GM12874 (cell line): ENCODE data around the gene CEP112.

Experiments
- TF ChIP-seq, protein P1 (sequence below): IDR thresholded peaks from 2 replicates; pipeline ENCODE4 v1.5.1; 2011; ENCODE audit warnings: low read depth, mild to moderate bottlenecking, control low read depth, low read length, moderate library complexity; ENCODE audit not compliant: insufficient read depth

CEP112 gene

DNA sequence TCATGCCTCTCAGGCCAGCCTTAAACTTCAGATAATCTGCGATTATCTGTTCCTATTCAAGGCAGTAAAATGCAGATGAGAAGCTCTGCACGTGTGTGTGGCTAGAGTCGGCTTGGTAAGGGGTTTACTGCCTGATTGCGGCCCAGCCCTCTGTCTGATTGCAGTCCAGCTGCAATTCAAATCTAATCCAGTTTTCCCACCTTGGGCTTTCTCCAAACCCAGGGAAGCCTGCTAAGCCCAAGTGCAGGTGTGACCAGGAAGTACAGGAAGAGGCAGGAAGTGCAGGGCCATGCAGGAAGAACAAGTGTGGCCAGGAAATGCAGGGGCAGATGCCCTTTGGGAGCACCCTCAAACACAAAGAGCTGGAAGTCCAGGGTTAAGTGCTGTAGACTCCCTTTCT, 314.9 kb downstream of the CEP112 start:
- TF ChIP-seq, protein P1, sequence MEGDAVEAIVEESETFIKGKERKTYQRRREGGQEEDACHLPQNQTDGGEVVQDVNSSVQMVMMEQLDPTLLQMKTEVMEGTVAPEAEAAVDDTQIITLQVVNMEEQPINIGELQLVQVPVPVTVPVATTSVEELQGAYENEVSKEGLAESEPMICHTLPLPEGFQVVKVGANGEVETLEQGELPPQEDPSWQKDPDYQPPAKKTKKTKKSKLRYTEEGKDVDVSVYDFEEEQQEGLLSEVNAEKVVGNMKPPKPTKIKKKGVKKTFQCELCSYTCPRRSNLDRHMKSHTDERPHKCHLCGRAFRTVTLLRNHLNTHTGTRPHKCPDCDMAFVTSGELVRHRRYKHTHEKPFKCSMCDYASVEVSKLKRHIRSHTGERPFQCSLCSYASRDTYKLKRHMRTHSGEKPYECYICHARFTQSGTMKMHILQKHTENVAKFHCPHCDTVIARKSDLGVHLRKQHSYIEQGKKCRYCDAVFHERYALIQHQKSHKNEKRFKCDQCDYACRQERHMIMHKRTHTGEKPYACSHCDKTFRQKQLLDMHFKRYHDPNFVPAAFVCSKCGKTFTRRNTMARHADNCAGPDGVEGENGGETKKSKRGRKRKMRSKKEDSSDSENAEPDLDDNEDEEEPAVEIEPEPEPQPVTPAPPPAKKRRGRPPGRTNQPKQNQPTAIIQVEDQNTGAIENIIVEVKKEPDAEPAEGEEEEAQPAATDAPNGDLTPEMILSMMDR = no peak

DNA sequence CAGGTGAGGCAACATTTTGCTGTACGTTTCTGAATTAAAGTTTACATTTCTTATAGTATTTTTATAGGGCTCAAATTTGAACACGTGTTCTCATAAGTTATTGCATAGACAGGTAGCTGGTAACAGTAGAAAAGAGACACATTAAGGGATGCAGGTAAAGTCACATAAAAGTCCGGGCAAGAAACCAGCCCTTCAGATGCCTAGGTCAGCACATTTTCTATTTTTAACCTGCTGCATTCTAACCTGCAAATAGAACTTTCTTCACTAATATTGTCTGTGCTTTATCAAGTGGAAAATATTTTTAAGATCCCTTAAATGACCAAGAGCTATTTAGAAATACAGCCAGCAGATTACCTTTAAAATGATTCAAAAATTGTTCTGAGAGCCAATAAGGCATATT, 323.1 kb downstream of the CEP112 start:
- TF ChIP-seq, protein P1 = no peak

DNA sequence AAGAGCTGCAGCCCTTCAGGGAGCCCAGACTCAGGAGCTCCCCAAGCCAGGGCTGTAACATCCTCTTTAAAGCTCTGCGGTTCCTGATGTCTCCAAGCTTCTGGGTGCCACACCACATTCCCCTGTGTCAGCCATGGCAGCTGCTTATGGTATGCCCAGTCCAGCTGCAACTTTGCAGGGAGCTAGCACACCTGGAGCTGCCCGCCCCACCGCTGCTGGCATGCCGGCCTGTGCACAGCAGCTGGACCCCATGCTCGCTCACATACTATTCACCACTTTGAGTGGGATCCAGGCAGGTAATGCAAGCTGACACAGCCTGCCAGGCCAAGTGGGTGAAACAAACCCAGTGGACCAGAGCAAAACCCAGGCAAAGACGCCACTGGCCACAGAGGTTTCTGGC, 324.9 kb downstream of the CEP112 start:
- TF ChIP-seq, protein P1 = no peak

DNA sequence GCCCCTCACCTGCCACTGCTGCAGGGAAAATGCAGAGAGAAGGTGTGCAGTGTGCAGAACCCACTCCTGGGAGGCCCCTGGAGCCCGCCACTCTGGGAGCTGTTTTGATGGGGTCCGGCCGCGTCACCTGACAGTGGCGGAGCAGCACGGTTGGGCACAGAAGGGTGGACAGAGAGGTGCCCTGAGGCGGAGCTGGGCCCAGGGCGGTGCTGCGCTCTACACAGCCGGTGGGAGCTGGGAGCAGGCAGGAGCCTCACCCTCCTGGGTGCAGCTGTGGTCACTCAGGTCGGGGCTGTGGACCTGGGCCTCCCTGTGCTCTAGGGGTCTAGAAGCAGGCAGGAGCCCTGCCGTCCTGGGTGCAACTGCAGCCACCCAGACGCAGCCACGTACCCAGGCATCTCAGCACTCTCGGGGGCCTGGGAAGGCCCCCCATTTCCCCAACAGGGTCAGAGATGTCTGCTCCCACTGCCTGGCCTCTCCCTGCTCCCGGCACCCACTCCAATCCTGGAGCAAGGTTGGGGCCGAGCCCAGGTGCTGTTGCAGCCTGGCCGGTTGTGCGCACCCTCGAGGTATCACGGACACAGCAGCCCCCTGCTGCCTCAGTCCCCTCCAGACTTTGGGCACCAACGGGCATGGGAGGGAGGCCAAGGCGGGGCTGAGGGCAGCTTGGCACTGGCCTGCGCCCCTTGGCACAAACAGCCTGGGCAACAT, 326.1 kb downstream of the CEP112 start:
- TF ChIP-seq, protein P1 = no peak

DNA sequence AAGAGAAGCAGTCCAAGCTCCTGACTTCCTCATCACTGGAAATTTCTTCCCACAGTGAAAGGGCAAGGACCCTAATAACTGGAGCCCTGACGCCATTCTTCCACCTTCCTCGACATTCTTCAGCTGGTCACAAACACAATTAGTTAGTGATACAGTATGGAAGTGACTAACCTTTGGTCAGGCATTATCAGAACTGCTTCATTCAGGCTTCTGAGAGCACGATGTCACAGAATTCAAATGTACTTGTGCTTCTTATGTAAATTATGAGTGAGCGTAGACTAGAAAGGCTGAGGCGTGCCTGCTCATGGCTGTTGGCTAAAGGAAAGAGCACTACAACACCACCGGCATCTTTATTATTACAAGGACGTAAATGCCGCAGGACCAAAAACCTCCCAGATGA, 327.5 kb downstream of the CEP112 start:
- TF ChIP-seq, protein P1 = no peak

DNA sequence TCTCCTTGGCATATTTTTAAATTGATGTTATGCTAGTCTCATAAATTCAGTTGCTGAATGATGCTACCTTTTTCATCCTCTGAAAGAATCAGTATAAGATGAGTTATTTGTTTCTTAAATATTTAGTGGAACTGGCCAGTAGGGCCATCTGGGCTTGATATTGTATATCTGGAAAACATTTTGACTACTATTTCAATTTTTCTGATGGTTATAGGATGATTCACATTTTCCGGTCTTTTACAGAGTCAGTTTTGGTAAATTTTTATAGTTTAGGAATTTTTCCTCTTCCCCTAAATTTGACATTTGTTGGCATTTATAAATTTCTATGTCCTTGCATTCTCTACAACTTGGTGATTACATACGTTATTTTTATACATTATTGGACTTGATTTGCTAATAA, 334.2 kb downstream of the CEP112 start:
- TF ChIP-seq, protein P1 = no peak

DNA sequence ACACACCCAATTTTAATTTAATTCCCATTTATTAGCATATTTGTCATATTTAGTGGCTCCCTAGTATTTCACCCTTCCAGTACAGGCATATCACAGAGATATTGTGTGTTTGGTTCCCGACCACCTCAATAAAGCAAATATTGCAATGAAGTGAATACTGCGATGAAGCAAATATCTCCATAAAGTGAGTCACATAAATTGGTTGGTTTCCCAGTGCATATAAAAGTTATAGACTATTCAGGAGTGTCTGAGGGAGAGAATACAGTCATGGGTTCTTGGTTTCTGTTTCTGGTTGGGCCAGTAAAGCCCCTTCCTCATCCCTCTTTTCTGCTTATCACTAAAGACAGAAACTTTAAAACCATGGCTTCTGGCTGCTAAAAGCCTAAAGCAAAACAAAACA, 335.1 kb downstream of the CEP112 start:
- TF ChIP-seq, protein P1 = no peak
